Spleen (tissue), 11 donors: ENCODE data around the gene FMOD. TPM values are rescaled to one million over a fixed set of nuclear protein-coding genes. Genes with fewer than 3 reads are reported as not detected.
A peak's percentile ranks its signal among the peaks of the same experiment; 100 is the strongest.

Source experiments
- DNase-seq: peaks from one replicate; pipeline ENCODE4 v3.0.0-alpha.2; 2020
- H3K27ac ChIP-seq, 8 donors: fragments of 200-600 bp; sonication (generic) in 7 of 8; 1 replicate in 4 of 8; 2 replicates in 4 of 8; pipeline versions ENCODE4 v1.5.0 to v1.8.0; 2016 to 2021; ENCODE audit warnings: inconsistent platforms in 4 of 8, mild to moderate bottlenecking in 4 of 8, moderate library complexity in 1 of 8
- H3K27me3 ChIP-seq, 7 donors: fragments of 200-600 bp; sonication (generic) in 6 of 7; replicated peaks in 1 of 7; 1 replicate in 4 of 7; 2 replicates in 3 of 7; pipeline versions ENCODE4 v1.5.0 to v1.8.0; 2016 to 2021; ENCODE audit warnings: inconsistent platforms in 3 of 7, mild to moderate bottlenecking in 1 of 7
- H3K36me3 ChIP-seq, 6 donors: fragments of 200-600 bp; sonication (generic) in 5 of 6; 1 replicate in 4 of 6; 2 replicates in 2 of 6; pipeline versions ENCODE4 v1.5.0 to v1.8.0; 2016 to 2021; ENCODE audit warnings: inconsistent platforms in 2 of 6
- H3K4me1 ChIP-seq, 6 donors: fragments of 200-600 bp; sonication (generic) in 5 of 6; 1 replicate in 3 of 6; 2 replicates in 3 of 6; pipeline versions ENCODE4 v1.5.0 to v1.8.0; 2016 to 2021; ENCODE audit warnings: inconsistent platforms in 3 of 6
- H3K4me3 ChIP-seq, 8 donors: fragments of 200-600 bp; sonication (generic) in 7 of 8; 1 replicate in 4 of 8; 2 replicates in 4 of 8; pipeline versions ENCODE4 v1.5.0 to v1.8.0; 2016 to 2021; ENCODE audit warnings: inconsistent platforms in 4 of 8, mild to moderate bottlenecking in 4 of 8, moderate library complexity in 2 of 8
- H3K9me3 ChIP-seq, 8 donors: fragments of 200-600 bp; sonication (generic) in 7 of 8; 1 replicate in 4 of 8; 2 replicates in 4 of 8; pipeline versions ENCODE4 v1.5.0 to v1.8.0; 2016 to 2021; ENCODE audit warnings: inconsistent platforms in 4 of 8
- POLR2A ChIP-seq, 3 donors: fragments of 450-650 bp; IDR thresholded peaks; one replicate each; pipeline ENCODE4 v1.5.1; 2017; ENCODE audit warnings: antibody characterized with exemption in 3 of 3, mild to moderate bottlenecking in 1 of 3
- POLR2AphosphoS5 ChIP-seq, 3 donors: sonication (generic); formaldehyde crosslinking; IDR thresholded peaks; one replicate each; pipeline ENCODE4 v1.5.1; 2017; ENCODE audit warnings: antibody characterized with exemption in 3 of 3
- WGBS, 5 donors: extraction: QIAGEN DNeasy Blood & Tissue Kit in 3 of 5; methylation state at CpG; one replicate each; pipeline versions ENCODE4 v1.1.5 to v1.1.7; 2013 to 2018; 5-methylcytosine and 5-hydroxymethylcytosine counted together
- intact Hi-C: fragments of 100-400 bp; cut with DNase I; formaldehyde crosslinking; loops from one replicate; pipeline ENCODE4 v1.15.0; 2023; ENCODE audit warnings: low total_unique reads
- polyA plus RNA-seq, 3 donors: library from polyadenylated mRNA; stranded (reverse); fragments of 200-250 nt; gene quantifications; one replicate each; pipeline ENCODE4 v1.2.1, GENCODE V29; 2013
- total RNA-seq, 7 donors: library from RNA; depleted of rRNA in 3 of 7; stranded (reverse); fragments of >200 nt in 3 of 7; fragmentation: NEBNext Ultra II Directional in 4 of 7; extraction: Animal tissue kit (Norgen Biotek cat#: 25700) in 4 of 7; gene quantifications; one replicate each; pipeline versions ENCODE4 v1.1.0 to v1.2.1, GENCODE V29; 2016 to 2021
- TF ChIP-seq, protein P1 (sequence below), 11 experiments: fragments of 200-600 bp in 7 of 11; fragments of 450-650 bp in 4 of 11; sonication (generic) in 4 of 11; IDR thresholded peaks in 8 of 11; conservative IDR thresholded peaks in 3 of 11; 1 replicate in 7 of 11; 2 replicates in 4 of 11; pipeline versions ENCODE4 v1.4.0 to v1.8.0; 2016 to 2021; ENCODE audit warnings: antibody characterized with exemption in 11 of 11, inconsistent platforms in 4 of 11, mild to moderate bottlenecking in 1 of 11
- donor health status: healthy with polysubstance abuse.
- donor health status: DM: no; HTN: no; CAD: no; lungs with moderate emphysema.
- donor health status: DM: no; HTN: no; CAD: no.
- donor health status: Bipolar disorder and iron deficiency.
- donor health status: healthy.
- donor health status: DM: no; HTN: no; CAD: no.
- donor health status: DM: yes; HTN: yes; CAD: no.

FMOD gene
- total and polyA plus RNA-seq, 10 donors, result 4.5 to 30.0 (median 17.0) TPM

GRCh38 chr1:203308923-203309331 lies 42.0 kb downstream of the FMOD start:
- Histone ChIP-seq H3K36me3 (peaks cover 0 to 58% (median 35%) of the 10 kb centered on the region in 6 donors), H3K9me3 (no peaks in the 10 kb centered on the region), H3K27me3 (no peaks in the 10 kb centered on the region), H3K27ac (peak overlapping the region in 7 of 8 donors; percentile 11 to 100 (median 99)), H3K4me3 (peak overlapping the region in 7 of 8 donors; percentile 63 to 99 (median 92)), H3K4me1 (peaks cover 38 to 80% (median 71%) of the 10 kb centered on the region in 6 donors)
- WGBS, 5 donors, result 33 to 63% (median 59%) methylated on average over 1 of the region's 1 CpG
- intact Hi-C loops, result loop anchor here (5.0 kb wide), 1 partner anchor 37 kb away; no protein-coding TSS in a partner anchor
- no peak for DNase-seq
- TF ChIP-seq, protein P1, sequence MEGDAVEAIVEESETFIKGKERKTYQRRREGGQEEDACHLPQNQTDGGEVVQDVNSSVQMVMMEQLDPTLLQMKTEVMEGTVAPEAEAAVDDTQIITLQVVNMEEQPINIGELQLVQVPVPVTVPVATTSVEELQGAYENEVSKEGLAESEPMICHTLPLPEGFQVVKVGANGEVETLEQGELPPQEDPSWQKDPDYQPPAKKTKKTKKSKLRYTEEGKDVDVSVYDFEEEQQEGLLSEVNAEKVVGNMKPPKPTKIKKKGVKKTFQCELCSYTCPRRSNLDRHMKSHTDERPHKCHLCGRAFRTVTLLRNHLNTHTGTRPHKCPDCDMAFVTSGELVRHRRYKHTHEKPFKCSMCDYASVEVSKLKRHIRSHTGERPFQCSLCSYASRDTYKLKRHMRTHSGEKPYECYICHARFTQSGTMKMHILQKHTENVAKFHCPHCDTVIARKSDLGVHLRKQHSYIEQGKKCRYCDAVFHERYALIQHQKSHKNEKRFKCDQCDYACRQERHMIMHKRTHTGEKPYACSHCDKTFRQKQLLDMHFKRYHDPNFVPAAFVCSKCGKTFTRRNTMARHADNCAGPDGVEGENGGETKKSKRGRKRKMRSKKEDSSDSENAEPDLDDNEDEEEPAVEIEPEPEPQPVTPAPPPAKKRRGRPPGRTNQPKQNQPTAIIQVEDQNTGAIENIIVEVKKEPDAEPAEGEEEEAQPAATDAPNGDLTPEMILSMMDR (IDR thresholded peaks at IDR 0.05 in 8 of 11, conservative IDR thresholded peaks at IDR 0.05 in 3 of 11), result no peak
- TF ChIP-seq POLR2AphosphoS5 (IDR thresholded peaks at IDR 0.05) (peak in 1 of 3 donors; percentile 60), POLR2A (IDR thresholded peaks at IDR 0.05) (no peak)

- TF ChIP-seq POLR2A (IDR thresholded peaks at IDR 0.05) (peak in 1 of 3 donors; percentile 21), POLR2AphosphoS5 (IDR thresholded peaks at IDR 0.05) (peak in 2 of 3 donors; percentile 42 to 84)
- TF ChIP-seq, protein P1 (IDR thresholded peaks at IDR 0.05 in 8 of 11, conservative IDR thresholded peaks at IDR 0.05 in 3 of 11), result no peak
- peak overlapping the region; percentile 11 to 100 (median 99) for H3K27ac ChIP-seq
- H3K4me1 ChIP-seq, result peaks cover 39 to 83% (median 75%) of the 10 kb centered on the region in 6 donors
- H3K27me3 ChIP-seq, result no peaks in the 10 kb centered on the region
- WGBS, 5 donors, result 34 to 44% (median 37%) methylated on average over 5 of the region's 5 CpGs
- H3K36me3 ChIP-seq, result peaks cover 0 to 58% (median 35%) of the 10 kb centered on the region in 6 donors
- DNase-seq, result no peak
- H3K9me3 ChIP-seq, result no peaks in the 10 kb centered on the region
- peak overlapping the region; percentile 63 to 100 (median 93) for H3K4me3 ChIP-seq
- intact Hi-C loops, result loop anchor here (5.0 kb wide), 1 partner anchor 36 kb away; no protein-coding TSS in a partner anchor
These were observed 42.5 kb downstream of the FMOD start for GRCh38 chr1:203308328-203308922.

- WGBS, 5 donors, result 13 to 28% (median 23%) methylated on average over 3 of the region's 3 CpGs
- Histone ChIP-seq H3K4me1 (peaks cover 45 to 84% (median 80%) of the 10 kb centered on the region in 6 donors), H3K27ac (peak overlapping the region; percentile 68 to 100 (median 99)), H3K27me3 (no peaks in the 10 kb centered on the region), H3K36me3 (peaks cover 0 to 58% (median 35%) of the 10 kb centered on the region in 6 donors), H3K9me3 (no peaks in the 10 kb centered on the region), H3K4me3 (peak overlapping the region; percentile 63 to 100 (median 93))
- TF ChIP-seq, protein P1 (IDR thresholded peaks at IDR 0.05 in 8 of 11, conservative IDR thresholded peaks at IDR 0.05 in 3 of 11), result no peak
- TF ChIP-seq POLR2AphosphoS5 (IDR thresholded peaks at IDR 0.05), result no peak
- TF ChIP-seq POLR2A (IDR thresholded peaks at IDR 0.05), result no peak
- intact Hi-C loops, result loop anchor here (5.0 kb wide), 1 partner anchor 35 kb away; no protein-coding TSS in a partner anchor
- no peak for DNase-seq
These were observed 43.2 kb downstream of the FMOD start for GRCh38 chr1:203307641-203308126.
